Measurements from ENCODE around the gene EPHA1. TPM values are rescaled to one million over a fixed set of nuclear protein-coding genes. Genes with fewer than 3 reads are reported as not detected.

Gene EPHA1
- total RNA-seq, 1 donor from 2014 or later = 0.52 TPM

GRCh38 chr7:143383642-143383957 lies 25.1 kb downstream of the EPHA1 start:
- Histone ChIP-seq H3K9ac (ENCODE audit: low read depth in 1 of 3, low read length in 3 of 3) (peak overlapping the region in 1 of 3 donors; percentile 93), H3K27ac (ENCODE audit: low read depth, low read length) (peak overlapping the region; percentile 49), H3K27me3 (ENCODE audit: control insufficient read depth in 3 of 3, insufficient read depth in 3 of 3, low read length in 3 of 3) (no peaks in the 10 kb centered on the region), H3K4me3 (ENCODE audit: low read length in 3 of 3) (peak overlapping the region; percentile 4 to 62 (median 48)), H3K9me3 (ENCODE audit: control insufficient read depth in 3 of 3, low read length in 3 of 3) (no peaks in the 10 kb centered on the region), H3K4me1 (ENCODE audit: control insufficient read depth in 3 of 3, insufficient read depth in 3 of 3, low read length in 3 of 3) (peaks cover 61 to 78% (median 63%) of the 10 kb centered on the region in 3 donors), H3K36me3 (ENCODE audit: control insufficient read depth in 3 of 3, insufficient read depth in 3 of 3, low read length in 3 of 3) (peaks cover 24 to 30% (median 29%) of the 10 kb centered on the region in 3 donors)

DNA sequence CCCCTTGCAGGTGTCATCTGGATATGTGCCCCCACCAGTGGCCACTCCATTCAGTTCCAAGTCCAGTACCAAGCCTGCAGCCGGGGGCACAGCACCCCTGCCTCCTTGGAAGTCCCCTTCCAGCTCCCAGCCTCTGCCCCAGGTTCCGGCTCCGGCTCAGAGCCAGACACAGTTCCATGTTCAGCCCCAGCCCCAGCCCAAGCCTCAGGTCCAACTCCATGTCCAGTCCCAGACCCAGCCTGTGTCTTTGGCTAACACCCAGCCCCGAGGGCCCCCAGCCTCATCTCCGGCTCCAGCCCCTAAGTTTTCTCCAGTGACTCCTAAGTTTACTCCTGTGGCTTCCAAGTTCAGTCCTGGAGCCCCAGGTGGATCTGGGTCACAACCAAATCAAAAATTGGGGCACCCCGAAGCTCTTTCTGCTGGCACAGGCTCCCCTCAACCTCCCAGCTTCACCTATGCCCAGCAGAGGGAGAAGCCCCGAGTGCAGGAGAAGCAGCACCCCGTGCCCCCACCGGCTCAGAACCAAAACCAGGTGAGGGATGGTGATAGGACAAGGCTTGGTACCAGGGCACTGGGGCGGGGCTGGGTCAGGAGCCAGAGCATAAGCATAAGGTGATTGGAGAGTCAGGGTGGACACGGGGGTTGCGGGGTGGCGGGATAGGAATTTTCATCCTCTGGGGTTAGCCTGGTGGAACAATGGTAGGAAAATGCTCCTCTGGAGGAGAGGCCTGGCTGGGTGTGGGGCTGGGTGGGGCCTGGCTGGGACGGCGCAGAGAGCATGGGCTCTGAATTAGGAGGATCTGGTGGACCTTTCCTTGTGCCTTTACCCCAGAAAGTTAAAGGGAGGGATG lies 25.6 kb downstream of the EPHA1 start:
- H3K36me3 ChIP-seq (ENCODE audit: control insufficient read depth in 3 of 3, insufficient read depth in 3 of 3, low read length in 3 of 3) = peaks cover 20 to 25% (median 23%) of the 10 kb centered on the region in 3 donors
- peak overlapping the region in 2 of 3 donors; percentile 92 to 93 for H3K9ac ChIP-seq (ENCODE audit: low read depth in 1 of 3, low read length in 3 of 3)
- H3K27me3 ChIP-seq (ENCODE audit: control insufficient read depth in 3 of 3, insufficient read depth in 3 of 3, low read length in 3 of 3) = no peaks in the 10 kb centered on the region
- H3K4me1 ChIP-seq (ENCODE audit: control insufficient read depth in 3 of 3, insufficient read depth in 3 of 3, low read length in 3 of 3) = peaks cover 61 to 79% (median 63%) of the 10 kb centered on the region in 3 donors
- H3K27ac ChIP-seq (ENCODE audit: low read depth, low read length) = peak overlapping the region; percentile 99
- H3K4me3 ChIP-seq (ENCODE audit: low read length in 3 of 3) = peak overlapping the region; percentile 81 to 87 (median 83)
- H3K9me3 ChIP-seq (ENCODE audit: control insufficient read depth in 3 of 3, low read length in 3 of 3) = no peaks in the 10 kb centered on the region

DNA sequence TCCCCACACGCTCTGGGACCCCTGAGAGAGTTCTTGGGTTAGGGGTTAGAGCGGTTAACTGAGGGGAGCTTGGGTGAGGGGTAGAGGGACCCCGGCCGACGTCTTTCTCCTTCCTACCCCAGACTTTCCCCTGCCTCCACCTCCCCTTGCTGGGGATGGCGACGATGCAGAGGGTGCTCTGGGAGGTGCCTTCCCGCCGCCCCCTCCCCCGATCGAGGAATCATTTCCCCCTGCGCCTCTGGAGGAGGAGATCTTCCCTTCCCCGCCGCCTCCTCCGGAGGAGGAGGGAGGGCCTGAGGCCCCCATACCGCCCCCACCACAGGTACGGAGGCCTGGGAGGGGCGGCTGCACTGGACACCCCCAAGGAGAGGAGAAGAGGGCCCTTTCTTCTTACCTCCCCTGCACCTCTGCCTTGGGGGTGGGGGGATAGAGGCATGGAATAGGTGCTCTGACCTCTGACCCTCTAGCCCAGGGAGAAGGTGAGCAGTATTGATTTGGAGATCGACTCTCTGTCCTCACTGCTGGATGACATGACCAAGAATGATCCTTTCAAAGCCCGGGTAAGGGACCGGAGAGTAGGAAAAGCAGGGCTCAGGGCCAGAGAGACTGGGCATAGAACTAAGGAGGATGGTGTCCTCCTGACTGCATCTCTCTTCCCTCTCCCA lies 26.4 kb downstream of the EPHA1 start:
- Histone ChIP-seq H3K4me1 (ENCODE audit: control insufficient read depth in 3 of 3, insufficient read depth in 3 of 3, low read length in 3 of 3) (peaks cover 56 to 73% (median 61%) of the 10 kb centered on the region in 3 donors), H3K9me3 (ENCODE audit: control insufficient read depth in 3 of 3, low read length in 3 of 3) (no peaks in the 10 kb centered on the region), H3K27ac (ENCODE audit: low read depth, low read length) (peak overlapping the region; percentile 99), H3K9ac (ENCODE audit: low read depth in 1 of 3, low read length in 3 of 3) (peak overlapping the region; percentile 83 to 93 (median 92)), H3K4me3 (ENCODE audit: low read length in 3 of 3) (peak overlapping the region; percentile 81 to 87 (median 83)), H3K27me3 (ENCODE audit: control insufficient read depth in 3 of 3, insufficient read depth in 3 of 3, low read length in 3 of 3) (no peaks in the 10 kb centered on the region), H3K36me3 (ENCODE audit: control insufficient read depth in 3 of 3, insufficient read depth in 3 of 3, low read length in 3 of 3) (peaks cover 14 to 19% (median 16%) of the 10 kb centered on the region in 3 donors)

GRCh38 chr7:143381427-143382125 lies 27.1 kb downstream of the EPHA1 start:
- H3K4me1 ChIP-seq (ENCODE audit: control insufficient read depth in 3 of 3, insufficient read depth in 3 of 3, low read length in 3 of 3) = peaks cover 53 to 67% (median 55%) of the 10 kb centered on the region in 3 donors
- peak overlapping the region; percentile 83 to 93 (median 92) for H3K9ac ChIP-seq (ENCODE audit: low read depth in 1 of 3, low read length in 3 of 3)
- peak overlapping the region; percentile 81 to 87 (median 83) for H3K4me3 ChIP-seq (ENCODE audit: low read length in 3 of 3)
- H3K27ac ChIP-seq (ENCODE audit: low read depth, low read length) = peak overlapping the region; percentile 99
- peaks cover 10 to 16% (median 12%) of the 10 kb centered on the region in 3 donors for H3K36me3 ChIP-seq (ENCODE audit: control insufficient read depth in 3 of 3, insufficient read depth in 3 of 3, low read length in 3 of 3)
- H3K27me3 ChIP-seq (ENCODE audit: control insufficient read depth in 3 of 3, insufficient read depth in 3 of 3, low read length in 3 of 3) = no peaks in the 10 kb centered on the region
- H3K9me3 ChIP-seq (ENCODE audit: control insufficient read depth in 3 of 3, low read length in 3 of 3) = no peaks in the 10 kb centered on the region

DNA sequence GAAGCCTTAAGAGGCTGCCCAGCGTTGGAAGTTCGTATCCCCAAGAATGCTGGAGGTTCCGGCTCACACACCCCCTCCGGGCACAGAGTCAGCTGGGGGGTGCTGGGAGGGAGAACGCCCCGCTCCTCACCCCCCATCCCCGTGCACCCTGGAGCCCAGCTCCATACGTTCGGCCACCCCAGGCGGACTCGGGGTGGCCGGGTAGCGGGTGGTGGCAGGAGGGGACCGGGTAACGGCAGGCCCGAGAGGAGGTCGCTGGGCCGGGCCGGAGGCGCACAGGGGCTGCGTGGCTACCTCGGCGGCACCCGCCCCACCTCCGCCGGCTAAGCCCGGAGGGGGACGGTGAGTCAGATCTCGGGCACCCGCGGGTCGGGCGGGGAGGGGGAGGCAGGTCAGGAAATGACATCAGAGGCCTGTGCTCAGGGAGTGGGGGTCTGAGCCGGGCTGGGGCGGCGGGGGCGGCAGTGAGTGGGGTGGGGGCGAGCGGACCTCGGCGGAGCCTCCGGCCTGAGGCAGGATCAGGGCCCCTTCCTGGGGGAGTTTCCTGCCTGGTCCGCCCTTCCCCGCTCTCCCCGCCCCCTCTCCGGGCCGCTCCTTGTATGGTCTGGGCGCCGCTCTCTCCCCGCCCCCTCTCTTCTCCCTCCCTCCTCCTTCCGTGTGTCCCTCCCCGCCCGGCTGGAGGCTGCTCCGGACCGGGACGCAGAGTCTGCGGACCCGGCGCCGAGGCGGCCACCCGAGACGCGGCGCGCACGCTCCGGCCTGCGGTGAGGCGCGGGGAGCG lies 27.8 kb downstream of the EPHA1 start, which contains the start of gene ZYX:
TSS of gene ZYX (plus strand) at position 700 of the 781 bp plus-strand sequence. CDS start 227 bp downstream, outside the sequence.
- Histone ChIP-seq H3K36me3 (ENCODE audit: control insufficient read depth in 3 of 3, insufficient read depth in 3 of 3, low read length in 3 of 3) (peaks cover 7 to 16% (median 10%) of the 10 kb centered on the region in 3 donors), H3K4me1 (ENCODE audit: control insufficient read depth in 3 of 3, insufficient read depth in 3 of 3, low read length in 3 of 3) (peaks cover 46 to 67% (median 47%) of the 10 kb centered on the region in 3 donors), H3K4me3 (ENCODE audit: low read length in 3 of 3) (peak within 1 kb of the TSS; percentile 84 to 88 (median 87)), H3K27me3 (ENCODE audit: control insufficient read depth in 3 of 3, insufficient read depth in 3 of 3, low read length in 3 of 3) (no peaks in the 10 kb centered on the region), H3K9ac (ENCODE audit: low read depth in 1 of 3, low read length in 3 of 3) (peak within 1 kb of the TSS; percentile 89 to 98 (median 92)), H3K9me3 (ENCODE audit: control insufficient read depth in 3 of 3, low read length in 3 of 3) (no peaks in the 10 kb centered on the region), H3K27ac (ENCODE audit: low read depth, low read length) (peak within 1 kb of the TSS; percentile 99)

DNA sequence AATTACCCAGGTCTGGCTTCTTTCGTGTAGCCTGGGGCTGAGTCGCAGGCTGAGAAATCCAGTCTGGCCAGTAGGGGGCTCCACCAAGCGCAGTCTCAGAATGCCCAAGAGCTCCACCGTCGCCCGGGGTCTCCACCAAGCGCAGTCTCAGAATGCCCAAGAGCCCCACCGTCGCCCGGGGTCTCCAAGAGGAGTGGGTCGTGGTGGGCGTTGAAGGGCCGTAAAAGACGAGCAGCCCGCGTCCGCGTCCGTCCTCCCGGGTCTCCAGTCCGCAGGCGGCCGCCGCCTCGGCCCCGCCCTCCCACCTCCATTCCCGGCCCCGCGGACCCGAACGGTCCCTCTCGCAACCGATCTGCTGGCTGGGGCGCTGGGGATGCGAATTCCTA lies 28.4 kb downstream of the EPHA1 start:
- Histone ChIP-seq H3K27me3 (ENCODE audit: control insufficient read depth in 3 of 3, insufficient read depth in 3 of 3, low read length in 3 of 3) (no peaks in the 10 kb centered on the region), H3K9me3 (ENCODE audit: control insufficient read depth in 3 of 3, low read length in 3 of 3) (no peaks in the 10 kb centered on the region), H3K9ac (ENCODE audit: low read depth in 1 of 3, low read length in 3 of 3) (peak overlapping the region; percentile 89 to 98 (median 92)), H3K4me1 (ENCODE audit: control insufficient read depth in 3 of 3, insufficient read depth in 3 of 3, low read length in 3 of 3) (peaks cover 44 to 67% (median 47%) of the 10 kb centered on the region in 3 donors), H3K4me3 (ENCODE audit: low read length in 3 of 3) (peak overlapping the region; percentile 84 to 88 (median 87)), H3K27ac (ENCODE audit: low read depth, low read length) (peak overlapping the region; percentile 99), H3K36me3 (ENCODE audit: control insufficient read depth in 3 of 3, insufficient read depth in 3 of 3, low read length in 3 of 3) (peaks cover 6 to 14% (median 8%) of the 10 kb centered on the region in 3 donors)

- Histone ChIP-seq H3K4me1 (ENCODE audit: control insufficient read depth in 3 of 3, insufficient read depth in 3 of 3, low read length in 3 of 3) (peaks cover 39 to 65% (median 42%) of the 10 kb centered on the region in 3 donors), H3K27me3 (ENCODE audit: control insufficient read depth in 3 of 3, insufficient read depth in 3 of 3, low read length in 3 of 3) (no peaks in the 10 kb centered on the region), H3K27ac (ENCODE audit: low read depth, low read length) (peak overlapping the region; percentile 99), H3K9me3 (ENCODE audit: control insufficient read depth in 3 of 3, low read length in 3 of 3) (no peaks in the 10 kb centered on the region), H3K4me3 (ENCODE audit: low read length in 3 of 3) (peak overlapping the region; percentile 84 to 88 (median 87)), H3K9ac (ENCODE audit: low read depth in 1 of 3, low read length in 3 of 3) (peak overlapping the region; percentile 89 to 98 (median 92)), H3K36me3 (ENCODE audit: control insufficient read depth in 3 of 3, insufficient read depth in 3 of 3, low read length in 3 of 3) (peaks cover 3 to 11% (median 5%) of the 10 kb centered on the region in 3 donors)
These were observed 28.9 kb downstream of the EPHA1 start for GRCh38 chr7:143379611-143380259.

DNA sequence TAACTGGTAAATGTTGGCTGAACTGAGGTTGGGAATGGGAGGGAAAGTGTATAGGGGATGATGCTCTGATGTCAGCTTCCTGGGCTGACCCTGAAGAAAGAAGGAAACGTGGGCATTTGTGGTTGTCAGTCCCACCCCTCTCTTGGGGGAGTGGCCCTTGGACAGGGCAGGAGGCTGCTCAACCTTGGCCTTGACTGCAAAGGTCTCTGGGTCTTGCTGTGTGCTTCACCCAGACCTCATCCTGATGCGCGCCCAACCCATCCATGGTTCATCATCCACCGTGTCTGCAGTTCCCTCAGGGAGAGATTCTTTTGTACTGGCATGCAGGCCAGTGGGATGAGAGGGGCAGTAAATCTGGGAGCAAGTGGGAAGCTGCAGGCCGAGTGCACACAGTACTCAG lies 32.3 kb downstream of the EPHA1 start:
- H3K9me3 ChIP-seq (ENCODE audit: control insufficient read depth in 3 of 3, low read length in 3 of 3) = no peaks in the 10 kb centered on the region
- no peak overlapping the region for H3K4me3 ChIP-seq (ENCODE audit: low read length in 3 of 3)
- no peak overlapping the region for H3K9ac ChIP-seq (ENCODE audit: low read depth in 1 of 3, low read length in 3 of 3)
- H3K36me3 ChIP-seq (ENCODE audit: control insufficient read depth in 3 of 3, insufficient read depth in 3 of 3, low read length in 3 of 3) = no peaks in the 10 kb centered on the region
- no peak overlapping the region for H3K27ac ChIP-seq (ENCODE audit: low read depth, low read length)
- peaks cover 13 to 36% (median 15%) of the 10 kb centered on the region in 3 donors for H3K4me1 ChIP-seq (ENCODE audit: control insufficient read depth in 3 of 3, insufficient read depth in 3 of 3, low read length in 3 of 3)
- no peaks in the 10 kb centered on the region for H3K27me3 ChIP-seq (ENCODE audit: control insufficient read depth in 3 of 3, insufficient read depth in 3 of 3, low read length in 3 of 3)
